PC-9 (cell line): ENCODE data around the gene LAMA3.

Experiments
- CTCF ChIP-seq: fragments of 200-600 bp; sonication (generic); conservative IDR thresholded peaks from 2 replicates; pipeline ENCODE4 v1.6.1; 2017; ENCODE audit warnings: mixed run types, antibody characterized with exemption, mild to moderate bottlenecking, moderate library complexity
- EZH2 ChIP-seq: fragments of 200-600 bp; sonication (generic); IDR thresholded peaks from 2 replicates; pipeline ENCODE4 v1.8.0; 2017; ENCODE audit warnings: antibody characterized with exemption, low read depth

DNA sequence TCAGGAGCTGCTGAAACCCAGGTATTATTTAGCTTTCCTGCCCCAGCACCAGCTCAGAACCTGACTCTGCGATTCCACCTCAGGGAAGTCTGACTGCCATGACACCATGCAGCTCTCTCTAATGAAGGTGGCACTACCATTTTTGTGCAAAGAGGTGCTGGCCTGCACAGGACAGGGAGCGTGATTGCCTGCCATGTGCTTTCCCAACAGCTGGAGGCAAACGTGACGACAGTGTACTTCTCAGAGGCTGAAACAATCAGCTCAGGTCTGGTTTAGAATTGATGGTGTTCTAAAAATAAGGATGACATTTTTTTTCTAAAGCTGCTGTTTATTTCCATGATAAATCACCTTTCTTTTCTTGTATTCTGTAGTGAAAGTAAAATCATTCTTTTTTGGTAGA is 250.1 kb downstream of the LAMA3 start:
- TF ChIP-seq CTCF (no peak), EZH2 (no peak)
